Smooth muscle cell (in vitro differentiated cells): Measurements from ENCODE around the gene SEPTIN2. TPM values are rescaled to one million over a fixed set of nuclear protein-coding genes. Genes with fewer than 3 reads are reported as not detected.

Experiments used
- DNase-seq: peaks from one replicate; lab custom pipeline; 2025; ENCODE audit not compliant: unreplicated experiment; lab: John Stamatoyannopoulos, UW
- H2AFZ ChIP-seq: fragments of 200-600 bp; sonication (generic); 2 replicates; pipeline ENCODE4 v1.6.0; 2016; ENCODE audit warnings: antibody characterized with exemption, low read depth, mild to moderate bottlenecking
- H3F3A ChIP-seq: fragments of 200-600 bp; sonication (generic); 2 replicates; pipeline ENCODE4 v1.6.0; 2017; ENCODE audit warnings: antibody characterized with exemption, low read depth
- H3K27ac ChIP-seq: fragments of 200-600 bp; sonication (generic); 2 replicates; pipeline ENCODE4 v1.5.1; 2016; ENCODE audit warnings: low read depth, mild to moderate bottlenecking
- H3K27me3 ChIP-seq: fragments of 200-600 bp; sonication (generic); 2 replicates; pipeline ENCODE4 v1.6.1; 2016; ENCODE audit warnings: low read depth, mild to moderate bottlenecking
- H3K36me3 ChIP-seq: fragments of 200-600 bp; sonication (generic); 2 replicates; pipeline ENCODE4 v1.5.1; 2016; ENCODE audit warnings: low read depth
- H3K4me1 ChIP-seq: fragments of 200-600 bp; sonication (generic); 2 replicates; pipeline ENCODE4 v1.5.1; 2016; ENCODE audit warnings: low read depth
- H3K4me2 ChIP-seq: fragments of 200-600 bp; sonication (generic); 2 replicates; pipeline ENCODE4 v1.6.0; 2016; ENCODE audit warnings: mild to moderate bottlenecking
- H3K4me3 ChIP-seq: fragments of 200-600 bp; sonication (generic); 2 replicates; pipeline ENCODE4 v1.5.1; 2016; ENCODE audit warnings: mild to moderate bottlenecking
- H3K79me2 ChIP-seq: fragments of 200-600 bp; sonication (generic); 2 replicates; pipeline ENCODE4 v1.6.0; 2016; ENCODE audit warnings: low read depth, mild to moderate bottlenecking
- H3K9ac ChIP-seq: fragments of 200-600 bp; sonication (generic); 2 replicates; pipeline ENCODE4 v1.6.0; 2016; ENCODE audit warnings: low read depth
- H3K9me3 ChIP-seq: fragments of 200-600 bp; sonication (generic); replicated peaks from 2 replicates; pipeline ENCODE4 v1.5.1; 2016; ENCODE audit warnings: low read depth
- H4K20me1 ChIP-seq: fragments of 200-600 bp; sonication (generic); 2 replicates; pipeline ENCODE4 v1.6.0; 2016; ENCODE audit warnings: low read depth
- CTCF ChIP-seq: fragments of 200-600 bp; sonication (generic); IDR thresholded peaks from 2 replicates; pipeline ENCODE4 v1.5.1; 2017; ENCODE audit warnings: borderline replicate concordance, mild to moderate bottlenecking, antibody characterized with exemption; ENCODE audit not compliant: insufficient read depth, poor library complexity, severe bottlenecking
- WGBS: methylation state at CpG from one replicate; pipeline ENCODE4 v1.1.7; 2016; ENCODE audit warnings: low lambda C conversion rate; 5-methylcytosine and 5-hydroxymethylcytosine counted together
- polyA plus RNA-seq: library from polyadenylated mRNA; unstranded; fragments of >200 nt; fragmentation: Nextera tagmentation; extraction: Ambion mirVana; gene quantifications from 2 replicates; pipeline ENCODE4 v1.2.1, GENCODE V29; 2016
- total RNA-seq: library from RNA; depleted of rRNA; stranded (reverse); fragments of >200 nt; gene quantifications from 2 replicates; pipeline ENCODE4 v1.2.3, GENCODE V29; 2014

SEPTIN2 gene
- total and polyA plus RNA-seq, 2 experiments from 2014 or later = 344 to 443 TPM

GRCh38 chr2:241356871-241357260, 41.1 kb downstream of the SEPTIN2 start:
- Histone ChIP-seq H4K20me1 (peaks cover 88% of the 10 kb centered on the region), H3F3A (peaks cover 31% of the 10 kb centered on the region), H3K9me3 (no peaks in the 10 kb centered on the region), H2AFZ (no peak overlapping the region), H3K4me3 (peak overlapping the region; percentile 90), H3K79me2 (peaks cover 56% of the 10 kb centered on the region), H3K9ac (peak overlapping the region; percentile 91), H3K4me2 (peak overlapping the region; percentile 98), H3K27ac (peak overlapping the region; percentile 72), H3K27me3 (no peaks in the 10 kb centered on the region), H3K36me3 (peaks cover 6% of the 10 kb centered on the region), H3K4me1 (peaks cover 16% of the 10 kb centered on the region)
- DNase-seq = no peak
- no peak for TF ChIP-seq CTCF
- 33% methylated on average over 5 of the region's 5 CpGs for WGBS

DNA sequence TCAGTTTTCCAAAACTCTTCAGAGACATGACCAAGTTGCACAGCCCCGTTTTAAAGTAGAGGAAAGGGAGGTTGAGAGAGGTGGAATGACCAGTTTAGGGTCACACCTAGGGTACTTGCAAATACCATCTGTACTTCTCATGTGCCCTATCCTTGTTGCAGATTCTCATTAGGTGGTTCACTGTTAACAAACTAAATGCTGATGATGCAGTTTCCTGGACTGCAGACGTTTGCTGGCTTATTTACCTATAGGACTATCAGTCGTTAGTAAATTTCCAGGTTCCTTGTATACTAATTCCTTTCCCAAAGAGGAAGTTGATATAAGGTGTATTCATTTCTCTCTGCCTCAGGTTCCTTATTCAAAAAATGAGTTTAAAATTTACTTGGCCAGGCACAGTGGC, 41.8 kb downstream of the SEPTIN2 start:
- Histone ChIP-seq H3K4me2 (peak overlapping the region; percentile 98), H4K20me1 (peaks cover 86% of the 10 kb centered on the region), H3F3A (peaks cover 24% of the 10 kb centered on the region), H2AFZ (no peak overlapping the region), H3K9me3 (no peaks in the 10 kb centered on the region), H3K4me3 (peak overlapping the region; percentile 90), H3K4me1 (peaks cover 16% of the 10 kb centered on the region), H3K79me2 (peaks cover 62% of the 10 kb centered on the region), H3K27me3 (no peaks in the 10 kb centered on the region), H3K36me3 (peaks cover 6% of the 10 kb centered on the region), H3K27ac (no peak overlapping the region), H3K9ac (no peak overlapping the region)
- 65% methylated on average over 3 of the region's 3 CpGs for WGBS
- no peak for TF ChIP-seq CTCF
- DNase-seq = no peak

GRCh38 chr2:241358470-241358869, 42.7 kb downstream of the SEPTIN2 start:
- no peak overlapping the region for H3K27ac ChIP-seq
- H3K9ac ChIP-seq = no peak overlapping the region
- H3K9me3 ChIP-seq = no peaks in the 10 kb centered on the region
- TF ChIP-seq CTCF = no peak
- no peak for DNase-seq
- H3K27me3 ChIP-seq = no peaks in the 10 kb centered on the region
- peaks cover 71% of the 10 kb centered on the region for H3K79me2 ChIP-seq
- H3F3A ChIP-seq = peaks cover 16% of the 10 kb centered on the region
- H3K4me3 ChIP-seq = no peak overlapping the region
- H3K4me1 ChIP-seq = peaks cover 22% of the 10 kb centered on the region
- no peak overlapping the region for H2AFZ ChIP-seq
- H3K4me2 ChIP-seq = no peak overlapping the region
- no peaks in the 10 kb centered on the region for H3K36me3 ChIP-seq
- 95% methylated on average over 5 of the region's 5 CpGs for WGBS
- peaks cover 88% of the 10 kb centered on the region for H4K20me1 ChIP-seq

GRCh38 chr2:241359481-241360045, 43.8 kb downstream of the SEPTIN2 start:
- Histone ChIP-seq H4K20me1 (peaks cover 86% of the 10 kb centered on the region), H3K79me2 (peaks cover 82% of the 10 kb centered on the region), H3K4me3 (no peak overlapping the region), H3K4me1 (peaks cover 23% of the 10 kb centered on the region), H3F3A (peaks cover 5% of the 10 kb centered on the region), H3K9ac (no peak overlapping the region), H3K4me2 (no peak overlapping the region), H3K36me3 (no peaks in the 10 kb centered on the region), H3K9me3 (no peaks in the 10 kb centered on the region), H3K27ac (no peak overlapping the region), H2AFZ (no peak overlapping the region), H3K27me3 (no peaks in the 10 kb centered on the region)
- DNase-seq = no peak
- no peak for TF ChIP-seq CTCF
- 92% methylated on average over 7 of the region's 7 CpGs for WGBS
